Liver (tissue), 9 donors: ENCODE data around the gene EBLN2. TPM values are rescaled to one million over a fixed set of nuclear protein-coding genes. Genes with fewer than 3 reads are reported as not detected.

Experiments used
- DNase-seq: peaks from one replicate; pipeline ENCODE4 v3.0.0-alpha.2; 2017; ENCODE audit warnings: low spot score
- H3K27ac ChIP-seq, 2 donors: one replicate each; pipeline ENCODE4 v1.7.0; 2013; ENCODE audit warnings: inconsistent platforms in 2 of 2, low read length in 2 of 2, control low read depth in 1 of 2, low read depth in 1 of 2, mild to moderate bottlenecking in 1 of 2
- H3K27me3 ChIP-seq, 4 donors: one replicate each; pipeline versions ENCODE4 v1.6.1 to v1.7.0; 2013; ENCODE audit warnings: low read length in 3 of 4, inconsistent platforms in 1 of 4, mild to moderate bottlenecking in 1 of 4, moderate library complexity in 1 of 4; ENCODE audit not compliant: control insufficient read depth in 4 of 4, insufficient read depth in 4 of 4
- H3K36me3 ChIP-seq, 4 donors: one replicate each; pipeline versions ENCODE4 v1.6.1 to v1.7.0; 2013; ENCODE audit warnings: low read length in 3 of 4, mild to moderate bottlenecking in 3 of 4, low read depth in 1 of 4, moderate library complexity in 1 of 4; ENCODE audit not compliant: control insufficient read depth in 4 of 4, insufficient read depth in 3 of 4
- H3K4me1 ChIP-seq, 4 donors: one replicate each; pipeline versions ENCODE4 v1.6.1 to v1.7.0; 2013; ENCODE audit warnings: low read length in 3 of 4, mild to moderate bottlenecking in 3 of 4, moderate library complexity in 1 of 4; ENCODE audit not compliant: control insufficient read depth in 4 of 4, insufficient read depth in 4 of 4
- H3K4me3 ChIP-seq, 3 donors: one replicate each; pipeline versions ENCODE4 v1.6.1 to v1.7.0; 2013; ENCODE audit warnings: low read length in 3 of 3, control low read depth in 1 of 3, low read depth in 1 of 3, mild to moderate bottlenecking in 1 of 3
- H3K9ac ChIP-seq, 2 donors: one replicate each; pipeline ENCODE4 v1.7.0; 2013; ENCODE audit warnings: low read length in 2 of 2, mild to moderate bottlenecking in 2 of 2, moderate library complexity in 2 of 2, control low read depth in 1 of 2, low read depth in 1 of 2
- H3K9me3 ChIP-seq, 4 donors: one replicate each; pipeline versions ENCODE4 v1.6.1 to v1.7.0; 2013; ENCODE audit warnings: low read length in 3 of 4; ENCODE audit not compliant: control insufficient read depth in 4 of 4
- ATF3 ChIP-seq: IDR thresholded peaks from 2 replicates; pipeline ENCODE4 v1.6.1; 2016; ENCODE audit warnings: antibody characterized with exemption
- CTCF ChIP-seq: fragments of 150-350 bp; IDR thresholded peaks from 2 replicates; pipeline ENCODE4 v1.5.1; 2017; ENCODE audit warnings: improper control_type of control experiment, low read depth, low read length; ENCODE audit not compliant: missing input control
- FOXA2 ChIP-seq: IDR thresholded peaks from 2 replicates; pipeline ENCODE4 v1.6.1; 2016; ENCODE audit warnings: antibody characterized with exemption
- GABPA ChIP-seq, 2 donors: IDR thresholded peaks in 1 of 2; conservative IDR thresholded peaks in 1 of 2; 2 replicates each; pipeline ENCODE4 v1.6.1; 2016; ENCODE audit warnings: antibody characterized with exemption in 2 of 2, mild to moderate bottlenecking in 1 of 2, moderate library complexity in 1 of 2
- HNF4A ChIP-seq, 2 donors: conservative IDR thresholded peaks; 2 replicates each; pipeline ENCODE4 v1.6.1; 2016; ENCODE audit warnings: antibody characterized with exemption in 2 of 2, mild to moderate bottlenecking in 2 of 2
- HNF4G ChIP-seq: IDR thresholded peaks from 2 replicates; pipeline ENCODE4 v1.6.1; 2016; ENCODE audit warnings: antibody characterized with exemption
- MAX ChIP-seq: IDR thresholded peaks from 2 replicates; pipeline ENCODE4 v1.6.1; 2016; ENCODE audit warnings: antibody characterized with exemption
- NR2F2 ChIP-seq: IDR thresholded peaks from 2 replicates; pipeline ENCODE4 v1.6.1; 2016; ENCODE audit warnings: antibody characterized with exemption
- RAD21 ChIP-seq, 2 donors: IDR thresholded peaks; 2 replicates each; pipeline ENCODE4 v1.6.1; 2016; ENCODE audit warnings: antibody characterized with exemption in 2 of 2, mild to moderate bottlenecking in 2 of 2
- REST ChIP-seq: IDR thresholded peaks from 2 replicates; pipeline ENCODE4 v1.6.1; 2016; ENCODE audit warnings: antibody characterized with exemption, mild to moderate bottlenecking
- RXRA ChIP-seq, 2 donors: IDR thresholded peaks; 2 replicates each; pipeline ENCODE4 v1.6.1; 2017 to 2018; ENCODE audit warnings: antibody characterized with exemption in 2 of 2, mild to moderate bottlenecking in 1 of 2
- SP1 ChIP-seq: IDR thresholded peaks from 2 replicates; pipeline ENCODE4 v1.6.1; 2018; ENCODE audit warnings: antibody characterized with exemption, mild to moderate bottlenecking
- TAF1 ChIP-seq: conservative IDR thresholded peaks from 2 replicates; pipeline ENCODE4 v1.6.1; 2016; ENCODE audit warnings: antibody characterized with exemption, mild to moderate bottlenecking
- YY1 ChIP-seq: IDR thresholded peaks from 2 replicates; pipeline ENCODE4 v1.6.1; 2016; ENCODE audit warnings: antibody characterized with exemption, mild to moderate bottlenecking
- ZBTB33 ChIP-seq: IDR thresholded peaks from 2 replicates; pipeline ENCODE4 v1.6.1; 2016; ENCODE audit warnings: antibody characterized with exemption
- WGBS: extraction: QIAGEN DNeasy Blood & Tissue Kit; methylation state at CpG from one replicate; pipeline ENCODE4 v1.1.7; 2013; 5-methylcytosine and 5-hydroxymethylcytosine counted together
- polyA plus RNA-seq, 2 donors: library from polyadenylated mRNA; stranded (reverse) in 1 of 2; unstranded in 1 of 2; fragments of 200-250 nt in 1 of 2; fragments of >200 nt in 1 of 2; fragmentation: Nextera tagmentation in 1 of 2; extraction: Ambion mirVana in 1 of 2; gene quantifications; one replicate each; pipeline versions ENCODE4 v1.2.1 to v1.2.3, GENCODE V29; 2013 to 2015
- total RNA-seq, 2 donors: library from RNA; depleted of rRNA; stranded (reverse); fragments of >200 nt; gene quantifications; one replicate each; pipeline ENCODE4 v1.2.3, GENCODE V29; 2014
- donor health status: healthy.
- donor health status: healthy.
- donor health status: healthy.
- donor health status: healthy.
- donor health status: healthy.

EBLN2 gene
- total and polyA plus RNA-seq, 4 donors: 0.31 to 7.2 (median 2.0) TPM

GRCh38 chr3:73080216-73080966 is 18.9 kb downstream of the EBLN2 start:
- H3K36me3 ChIP-seq: no peaks in the 10 kb centered on the region
- 87% methylated on average over 17 of the region's 17 CpGs for WGBS
- no peak for DNase-seq

More at GRCh38 chr3:73080216-73080966, 18.9 kb downstream of the EBLN2 start:
- TF ChIP-seq NR2F2 (no peak), HNF4A (conservative IDR thresholded peaks at IDR 0.05) (no peak), RAD21 (IDR thresholded peaks at IDR 0.05) (no peak), YY1 (no peak), CTCF (no peak), MAX (no peak), ATF3 (no peak), ZBTB33 (no peak), SP1 (no peak), HNF4G (no peak), REST (no peak), GABPA (IDR thresholded peaks at IDR 0.05 in 1 of 2, conservative IDR thresholded peaks at IDR 0.05 in 1 of 2) (no peak), TAF1 (no peak), RXRA (IDR thresholded peaks at IDR 0.05) (no peak), FOXA2 (no peak)
- no peaks in the 10 kb centered on the region for H3K4me1 ChIP-seq
- H3K9ac ChIP-seq: no peak overlapping the region
- no peak overlapping the region for H3K4me3 ChIP-seq
- no peak overlapping the region for H3K27ac ChIP-seq
- no peaks in the 10 kb centered on the region for H3K27me3 ChIP-seq
- H3K9me3 ChIP-seq: no peaks in the 10 kb centered on the region
